ENCODE measurements around the gene TAP1.
"Not testable (repeated sequence)": the region's sequence is repeated elsewhere in the genome, so short reads cannot be mapped to it uniquely, and the experiment has no call there.

The TAP1 gene

GRCh38 chr6:32838114-32838958, 15.2 kb downstream of the TAP1 start, which contains the start of gene TAP2:
Gene TAP2 (minus strand): TSS chr6:32838739. CDS start chr6:32838233, 506 bp downstream.
- DNase-seq = peak; percentile 80 to 89

- no peak for DNase-seq
Observed at GRCh38 chr6:32837651-32838113, 15.8 kb downstream of the TAP1 start.

- no peak for DNase-seq
Observed at GRCh38 chr6:32836873-32837272, 16.6 kb downstream of the TAP1 start.

GRCh38 chr6:32835167-32835893, 18.2 kb downstream of the TAP1 start:
- no peak for DNase-seq

GRCh38 chr6:32833664-32834063, 19.8 kb downstream of the TAP1 start:
- no peak for DNase-seq

GRCh38 chr6:32832535-32832934, 21.0 kb downstream of the TAP1 start:
- no peak for DNase-seq

- no peak for DNase-seq
Observed at GRCh38 chr6:32830936-32831335, 22.6 kb downstream of the TAP1 start.

- no peak for DNase-seq
Observed at GRCh38 chr6:32830017-32830416, 23.5 kb downstream of the TAP1 start.

GRCh38 chr6:32829495-32829894, 24.0 kb downstream of the TAP1 start:
- no peak for DNase-seq

- no peak for DNase-seq
Observed at GRCh38 chr6:32827025-32827424, 26.5 kb downstream of the TAP1 start.

- DNase-seq = no peak
Observed at GRCh38 chr6:32825966-32826365, 27.5 kb downstream of the TAP1 start.

GRCh38 chr6:32819729-32820128, 33.8 kb downstream of the TAP1 start:
- no peak for DNase-seq

- DNase-seq = no peak
Observed at GRCh38 chr6:32818867-32819266, 34.6 kb downstream of the TAP1 start.

- DNase-seq = no peak
Observed at GRCh38 chr6:32816746-32817204, 36.7 kb downstream of the TAP1 start, which contains the start of gene HLA-DOB. Gene HLA-DOB (minus strand): TSS chr6:32817002. CDS start chr6:32816951, 51 bp downstream.

GRCh38 chr6:32815996-32816395, 37.5 kb downstream of the TAP1 start:
- DNase-seq = no peak

GRCh38 chr6:32815115-32815514, 38.4 kb downstream of the TAP1 start:
- no peak for DNase-seq

- DNase-seq = no peak
Observed at GRCh38 chr6:32814145-32814544, 39.4 kb downstream of the TAP1 start.

GRCh38 chr6:32809171-32809570, 44.3 kb downstream of the TAP1 start:
- no peak for DNase-seq

GRCh38 chr6:32807020-32807580, 46.4 kb downstream of the TAP1 start:
- no peak for DNase-seq

- not testable (repeated sequence) for DNase-seq
Observed at GRCh38 chr6:32805404-32805803, 48.1 kb downstream of the TAP1 start.

GRCh38 chr6:32803416-32803815, 50.1 kb downstream of the TAP1 start:
- DNase-seq = no peak

- no peak for DNase-seq
Observed at GRCh38 chr6:32799740-32800139, 53.8 kb downstream of the TAP1 start.

GRCh38 chr6:32799168-32799567, 54.3 kb downstream of the TAP1 start:
- no peak for DNase-seq

All from SHP77 (cell line).